ENCODE measurements around the gene PDE6H.

DNA sequence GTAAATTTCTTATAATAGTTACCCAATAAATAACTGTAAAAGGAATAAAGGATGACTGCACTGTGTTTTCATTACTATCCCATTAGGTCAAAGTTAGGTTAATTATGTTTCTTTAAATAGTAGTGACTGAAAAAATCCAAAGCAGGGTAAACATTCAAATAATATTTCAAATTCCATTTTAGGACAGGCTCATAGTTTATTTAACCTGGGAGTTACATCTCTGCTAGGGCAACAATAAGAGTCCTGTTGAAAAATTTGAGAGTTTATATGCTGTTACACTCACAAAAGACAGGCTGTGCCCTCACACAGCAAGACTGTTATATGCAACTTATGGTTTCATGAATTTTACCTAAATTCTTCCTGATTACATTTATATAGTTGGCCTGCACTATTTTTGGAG, 42.5 kb upstream of the PDE6H start:
- TF ChIP-seq, protein P1, sequence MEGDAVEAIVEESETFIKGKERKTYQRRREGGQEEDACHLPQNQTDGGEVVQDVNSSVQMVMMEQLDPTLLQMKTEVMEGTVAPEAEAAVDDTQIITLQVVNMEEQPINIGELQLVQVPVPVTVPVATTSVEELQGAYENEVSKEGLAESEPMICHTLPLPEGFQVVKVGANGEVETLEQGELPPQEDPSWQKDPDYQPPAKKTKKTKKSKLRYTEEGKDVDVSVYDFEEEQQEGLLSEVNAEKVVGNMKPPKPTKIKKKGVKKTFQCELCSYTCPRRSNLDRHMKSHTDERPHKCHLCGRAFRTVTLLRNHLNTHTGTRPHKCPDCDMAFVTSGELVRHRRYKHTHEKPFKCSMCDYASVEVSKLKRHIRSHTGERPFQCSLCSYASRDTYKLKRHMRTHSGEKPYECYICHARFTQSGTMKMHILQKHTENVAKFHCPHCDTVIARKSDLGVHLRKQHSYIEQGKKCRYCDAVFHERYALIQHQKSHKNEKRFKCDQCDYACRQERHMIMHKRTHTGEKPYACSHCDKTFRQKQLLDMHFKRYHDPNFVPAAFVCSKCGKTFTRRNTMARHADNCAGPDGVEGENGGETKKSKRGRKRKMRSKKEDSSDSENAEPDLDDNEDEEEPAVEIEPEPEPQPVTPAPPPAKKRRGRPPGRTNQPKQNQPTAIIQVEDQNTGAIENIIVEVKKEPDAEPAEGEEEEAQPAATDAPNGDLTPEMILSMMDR (IDR thresholded peaks at IDR 0.05; ENCODE audit: borderline replicate concordance, extremely low read depth, low read length, poor library complexity, severe bottlenecking): no peak
- TF ChIP-seq EZH2 (IDR thresholded peaks at IDR 0.05; ENCODE audit: borderline replicate concordance, low read depth, low read length, severe bottlenecking): no peak

All from DND-41 (cell line).